NCI-H2227 treated with DMSO at 0.1 percent for 48 hours (cell line): Measurements from ENCODE around the gene VPS37D.
"Not testable (repeated sequence)": the region's sequence is repeated elsewhere in the genome, so short reads cannot be mapped to it uniquely, and the experiment has no call there.

Source experiments
- DNase-seq: peaks from one replicate; lab custom pipeline; 2025; lab: John Stamatoyannopoulos, UW

The VPS37D gene

DNA sequence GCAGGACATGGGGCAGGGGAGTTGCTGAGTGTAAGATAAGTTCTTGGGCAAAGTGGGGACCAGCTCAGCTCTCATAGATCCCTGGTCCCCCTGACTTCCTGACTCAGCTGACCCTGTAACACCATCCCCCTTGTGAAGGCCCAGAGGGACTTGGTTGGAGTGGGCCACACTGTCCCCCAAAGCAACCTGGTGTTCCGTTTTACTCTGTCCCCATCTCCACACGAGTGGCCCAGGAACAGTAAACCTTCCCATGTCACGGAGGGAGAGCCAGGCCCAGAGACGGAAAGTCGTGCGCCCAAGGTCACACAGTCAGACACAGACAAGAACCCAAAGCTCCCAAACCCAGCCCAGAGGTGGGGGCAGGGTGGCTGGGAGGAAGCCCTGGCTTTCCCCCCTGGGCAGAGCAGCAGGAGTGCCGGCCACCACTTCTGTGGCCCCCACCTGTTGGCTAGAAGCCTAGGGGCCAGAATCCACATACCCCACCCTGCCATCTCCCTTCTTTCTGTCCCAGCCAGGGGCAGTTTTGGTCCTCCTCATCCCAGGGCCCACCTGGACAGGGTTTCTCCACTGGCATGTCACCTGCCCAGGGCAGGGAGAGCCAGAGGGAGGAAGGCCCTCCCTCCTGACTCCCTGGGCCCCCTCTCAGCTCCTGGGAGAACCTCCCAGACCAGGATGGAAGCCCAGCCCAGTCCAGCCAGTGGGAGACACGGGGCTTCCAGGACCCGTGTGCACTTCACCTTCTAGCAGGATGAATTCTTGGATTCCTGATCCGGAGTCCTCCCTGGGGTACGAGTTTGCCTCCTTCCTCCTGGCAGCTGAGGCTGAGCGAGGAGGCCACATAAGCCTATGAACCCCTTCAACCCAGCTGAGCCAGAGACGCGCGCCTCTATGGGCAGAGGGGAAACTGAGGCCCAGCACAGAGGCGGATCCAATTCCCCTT is 20.6 kb upstream of the VPS37D start:
- DNase-seq, result no peak

GRCh38 chr7:73647725-73648592 is 19.7 kb upstream of the VPS37D start:
- DNase-seq, result no peak

DNA sequence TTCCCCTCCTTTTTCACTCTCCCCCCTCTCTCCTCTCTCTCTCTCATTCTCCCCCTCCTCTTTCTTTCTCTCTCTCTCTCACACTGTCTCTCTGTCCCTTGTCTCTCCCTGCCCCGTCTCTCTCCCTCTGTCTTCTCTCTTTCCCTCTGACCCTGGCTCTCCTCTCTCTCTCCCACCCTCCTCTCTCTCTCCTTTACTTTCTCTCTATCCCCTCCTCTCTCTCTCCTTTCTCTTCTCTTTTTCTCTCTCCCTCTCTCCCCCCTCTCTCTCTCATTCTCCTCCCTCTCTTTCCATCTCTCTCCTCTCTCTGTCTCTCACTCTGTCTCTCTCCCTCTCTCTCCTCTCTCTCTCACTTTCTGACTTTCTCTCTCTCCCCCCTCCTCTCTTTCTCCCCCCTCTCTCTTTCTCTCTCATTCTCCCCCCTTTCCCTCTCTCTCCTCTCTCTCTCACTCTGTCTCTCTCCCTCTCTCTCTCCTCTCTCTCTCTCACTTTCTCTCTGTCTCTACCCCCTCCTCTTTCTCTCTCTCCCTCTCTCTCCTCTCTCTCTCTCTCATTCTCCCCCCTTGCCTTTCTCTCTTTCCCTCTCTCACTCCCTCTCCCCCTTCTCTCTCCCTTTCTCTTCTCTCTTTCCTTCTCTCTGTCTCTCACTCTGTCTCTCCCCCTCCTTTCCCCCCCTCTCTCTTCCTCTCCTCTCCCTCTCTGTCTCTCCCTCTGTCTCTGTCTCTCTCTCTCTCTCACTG is 18.9 kb upstream of the VPS37D start:
- no peak for DNase-seq

DNA sequence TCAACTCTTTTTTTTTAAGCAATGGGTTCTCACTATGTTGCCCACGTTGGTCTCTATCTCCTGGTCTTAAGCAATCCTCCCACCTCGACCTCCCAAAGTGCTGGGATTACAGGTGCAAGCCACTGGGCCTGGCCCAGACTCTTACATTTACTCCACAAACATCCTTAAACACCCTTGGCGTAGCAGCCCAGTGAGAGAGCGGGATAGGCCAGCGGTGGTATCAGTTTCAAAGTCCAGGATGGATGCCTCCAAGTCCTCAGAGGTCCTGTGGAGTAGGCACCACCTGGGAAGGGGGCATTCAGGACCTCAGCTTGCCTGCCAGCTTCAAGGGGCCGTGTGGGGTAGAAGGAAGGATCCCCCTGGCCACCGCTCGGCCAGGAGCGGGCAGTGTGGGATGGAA is 18.1 kb upstream of the VPS37D start:
- no peak for DNase-seq

DNA sequence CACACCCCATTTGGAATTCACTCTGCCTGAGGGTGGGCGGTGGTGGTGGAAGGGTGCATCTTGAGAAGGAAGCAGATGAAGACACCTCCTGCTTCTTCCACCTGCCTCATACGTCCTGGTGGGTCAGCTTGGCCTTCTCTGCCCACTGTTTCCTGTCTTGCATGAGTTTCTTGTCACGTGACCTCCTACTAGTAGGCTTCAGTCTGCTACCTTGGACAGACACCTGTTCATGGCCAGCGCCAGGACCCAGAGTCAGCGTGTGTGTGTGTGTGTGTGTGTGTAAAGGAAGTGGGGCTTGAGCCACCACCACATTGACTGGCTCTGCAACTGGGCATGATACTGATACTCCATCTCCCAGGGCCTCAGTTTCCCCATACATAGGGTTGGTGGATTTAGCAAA is 17.1 kb upstream of the VPS37D start:
- DNase-seq, result no peak

GRCh38 chr7:73652541-73652949 is 15.1 kb upstream of the VPS37D start:
- no peak for DNase-seq

DNA sequence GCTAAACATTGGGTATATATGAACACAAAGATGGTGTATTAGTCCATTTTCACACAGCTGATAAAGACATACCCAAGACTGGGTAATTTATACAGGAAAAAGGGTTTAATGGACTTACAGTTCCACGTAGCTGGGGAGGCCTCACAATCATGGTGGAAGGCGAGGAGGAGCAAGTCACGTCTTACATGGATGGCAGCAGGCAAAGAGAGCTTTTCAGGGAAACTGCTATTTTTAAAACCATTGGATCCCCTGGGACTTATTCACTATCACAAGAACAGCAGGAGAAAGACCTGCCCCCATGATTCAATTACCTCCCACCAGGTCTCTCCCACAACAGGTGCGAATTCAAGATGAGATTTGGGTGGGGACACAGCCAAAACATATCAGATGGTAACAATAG is 12.3 kb upstream of the VPS37D start:
- DNase-seq, result not testable (repeated sequence)

DNA sequence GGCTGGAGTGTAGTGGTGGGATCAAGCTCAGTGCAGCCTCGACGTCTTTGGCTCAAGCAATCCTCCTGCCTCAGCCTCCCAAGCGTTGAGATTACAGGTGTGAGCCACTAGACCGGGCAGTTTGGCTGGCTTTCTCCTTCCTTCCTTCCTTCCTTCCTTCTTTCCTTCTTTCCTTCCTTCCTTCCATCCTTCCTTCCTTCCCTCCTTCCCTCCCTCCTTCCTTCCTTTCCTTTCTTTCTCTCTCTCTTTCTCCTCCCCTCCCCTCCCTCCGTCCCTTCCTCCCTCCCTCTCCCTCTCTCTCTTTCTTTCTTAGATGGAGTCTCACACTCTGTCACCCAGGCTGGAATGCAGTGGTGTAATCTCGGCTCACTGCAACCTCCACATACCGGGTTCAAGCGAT is 7.6 kb upstream of the VPS37D start:
- DNase-seq, result no peak

- DNase-seq, result not testable (repeated sequence)
These were observed 7.0 kb upstream of the VPS37D start for GRCh38 chr7:73660594-73660993.

GRCh38 chr7:73663033-73663432 is 4.6 kb upstream of the VPS37D start:
- DNase-seq, result no peak

DNA sequence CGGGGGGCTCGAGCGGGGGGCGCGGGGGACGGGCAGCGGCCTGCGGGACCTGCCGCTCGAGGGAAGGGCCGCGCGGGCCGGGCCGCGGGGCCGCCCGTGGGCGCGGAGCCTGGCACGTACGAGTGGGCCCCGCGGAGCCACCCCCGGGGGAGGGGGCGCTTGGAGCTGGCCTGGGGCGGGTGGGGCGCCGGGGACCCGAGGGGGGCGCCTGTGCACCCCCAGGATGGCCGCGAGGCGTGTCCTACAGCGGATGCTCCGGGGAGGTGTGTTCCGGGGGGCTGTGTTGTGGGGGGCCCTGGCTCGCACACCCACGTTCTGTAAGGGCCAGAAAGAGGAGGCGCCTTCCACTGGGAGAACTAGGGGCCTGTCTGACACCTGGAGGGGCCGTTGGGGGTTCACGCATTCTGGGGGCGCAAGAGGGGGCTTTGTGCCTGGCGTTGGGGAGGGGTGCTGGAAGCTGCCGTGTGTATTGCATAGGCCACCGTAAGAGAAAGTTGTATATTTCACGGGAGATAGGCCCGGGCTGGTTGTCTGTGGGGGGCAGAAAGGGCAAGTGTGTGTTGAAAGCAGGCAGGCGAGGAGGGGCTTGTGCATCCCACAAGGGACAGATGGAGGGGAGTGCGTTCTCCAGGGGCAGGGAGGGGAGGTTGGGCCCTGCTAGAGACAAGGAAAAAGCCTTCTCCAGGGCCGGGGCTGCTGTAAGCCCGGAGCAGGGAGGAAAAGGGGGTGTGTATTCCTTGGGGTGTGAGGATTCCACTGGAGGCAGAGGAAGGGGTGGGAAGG is 663 bp downstream of the VPS37D start:
- DNase-seq, result peak; percentile 32

DNA sequence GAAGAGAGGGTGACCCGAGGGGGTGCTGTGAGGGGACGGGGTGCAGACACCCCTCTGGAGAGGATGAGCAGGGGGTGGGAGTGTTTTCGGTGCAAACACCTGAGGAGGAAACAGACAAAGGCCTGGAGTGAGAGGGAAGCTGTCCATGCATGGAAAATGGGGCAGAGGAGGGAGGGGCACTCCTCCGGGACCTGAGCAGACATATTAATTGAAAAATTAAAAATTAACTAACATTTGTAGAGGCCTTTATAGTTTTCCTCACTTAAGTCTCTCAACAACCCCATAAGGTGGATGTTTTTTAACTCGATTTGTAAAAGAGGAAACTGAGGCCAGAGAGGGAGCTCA is 1.2 kb downstream of the VPS37D start:
- no peak for DNase-seq

- no peak for DNase-seq
These were observed 1.7 kb downstream of the VPS37D start for GRCh38 chr7:73669288-73669701.

DNA sequence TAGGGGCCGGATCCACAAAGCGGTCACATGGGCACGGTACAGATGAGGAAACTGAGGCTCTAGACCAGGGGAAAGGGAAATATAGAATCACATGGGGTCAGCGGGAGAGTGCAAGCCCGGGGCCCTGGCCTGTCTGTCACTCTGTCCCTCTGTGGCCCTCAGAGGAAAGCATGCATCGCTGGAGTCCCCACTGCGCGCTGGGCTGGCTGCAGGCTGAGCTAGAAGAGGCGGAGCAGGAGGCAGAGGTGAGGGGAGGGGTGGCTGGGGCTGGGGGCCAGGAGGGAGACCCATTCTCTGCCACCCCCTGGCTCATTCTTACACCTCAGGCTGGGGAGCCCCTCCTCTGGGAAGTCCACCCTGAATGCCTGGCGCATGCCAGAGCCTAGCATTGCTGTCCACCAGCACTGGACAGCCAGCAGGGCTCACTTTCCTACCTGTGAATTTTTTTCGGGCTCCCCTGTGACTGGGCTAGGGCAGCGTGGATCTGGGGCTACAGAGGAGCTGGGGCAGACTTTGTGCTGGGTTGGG is 2.3 kb downstream of the VPS37D start:
- no peak for DNase-seq

DNA sequence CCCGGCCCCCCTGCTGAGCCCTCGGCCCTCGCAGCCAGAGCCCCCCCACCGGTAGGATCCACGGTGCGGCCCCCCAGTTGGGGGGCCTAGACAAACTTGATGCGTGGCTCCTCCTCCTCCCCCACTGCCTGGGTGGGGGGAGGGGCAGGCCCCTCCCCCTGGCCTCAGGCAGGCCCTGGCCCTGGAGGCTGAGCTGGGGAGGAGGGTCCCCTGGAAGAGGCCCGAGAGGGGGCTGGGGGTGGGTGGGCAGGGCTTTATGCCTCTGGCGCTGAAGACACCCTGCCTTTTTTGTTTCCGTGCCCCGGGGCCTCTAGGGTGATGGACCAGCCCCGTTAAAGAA is 3.7 kb downstream of the VPS37D start:
- no peak for DNase-seq

- no peak for DNase-seq
These were observed 4.3 kb downstream of the VPS37D start for GRCh38 chr7:73671857-73672445.

DNA sequence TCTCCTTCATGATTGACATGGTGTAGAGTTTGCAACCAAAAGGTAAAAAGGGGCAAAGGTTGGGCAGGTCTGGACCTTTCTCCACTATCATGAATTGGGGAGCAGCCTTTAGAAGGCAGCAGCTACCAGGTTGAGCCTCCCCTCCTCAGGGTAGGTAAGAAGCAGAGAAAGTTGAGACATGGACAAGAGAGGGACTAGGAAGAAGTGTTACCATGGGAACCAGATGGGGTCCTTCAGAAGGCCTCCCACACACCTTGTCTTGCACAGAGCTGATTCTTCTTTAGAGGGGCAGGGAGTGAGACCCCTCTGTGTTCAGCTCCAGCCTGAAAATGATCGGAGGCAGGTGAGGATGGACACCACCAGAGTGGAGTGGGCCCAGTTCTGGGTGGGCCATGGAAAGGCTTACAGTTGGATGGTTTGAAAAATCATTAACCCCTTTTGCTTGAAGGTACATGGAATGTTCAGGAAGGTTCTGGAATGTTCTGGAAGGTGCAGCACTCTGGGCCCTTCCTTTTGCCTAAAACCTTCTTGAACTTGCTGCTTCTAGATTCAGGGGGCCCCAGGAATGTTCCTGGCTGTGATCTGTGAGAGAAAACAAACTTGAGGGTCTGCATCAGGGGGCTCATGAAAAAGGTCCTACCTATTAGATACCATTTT is 7.0 kb downstream of the VPS37D start:
- no peak for DNase-seq

- DNase-seq, result not testable (repeated sequence)
These were observed 8.4 kb downstream of the VPS37D start for GRCh38 chr7:73676062-73676461.

GRCh38 chr7:73678862-73679261 is 11.2 kb downstream of the VPS37D start:
- DNase-seq, result no peak

- no peak for DNase-seq
These were observed 12.1 kb downstream of the VPS37D start for GRCh38 chr7:73679709-73680108.
